Chondrocyte (in vitro differentiated cells): Measurements from ENCODE around the gene HADH. TPM values are rescaled to one million over a fixed set of nuclear protein-coding genes. Genes with fewer than 3 reads are reported as not detected.

Source experiments
- DNase-seq: peaks from one replicate; pipeline ENCODE4 v3.0.0; 2021; ENCODE audit warnings: mixed read lengths, low spot score
- H3K27ac Mint-ChIP-seq: one replicate; pipeline ENCODE4 v1.8.0; 2021; ENCODE audit warnings: mild to moderate bottlenecking, moderate library complexity, mixed read lengths; ENCODE audit not compliant: unreplicated experiment
- H3K27me3 Mint-ChIP-seq: 2 replicates; pipeline ENCODE4 v1.8.0; 2021; ENCODE audit warnings: low read depth, mixed read lengths
- H3K36me3 Mint-ChIP-seq: 2 replicates; pipeline ENCODE4 v1.8.0; 2021; ENCODE audit warnings: low read depth, mixed read lengths
- H3K4me1 Mint-ChIP-seq: 2 replicates; pipeline ENCODE4 v1.8.0; 2021; ENCODE audit warnings: low read depth, mild to moderate bottlenecking, mixed read lengths
- H3K4me3 Mint-ChIP-seq: one replicate; pipeline ENCODE4 v1.8.0; 2021; ENCODE audit warnings: mild to moderate bottlenecking, moderate library complexity, mixed read lengths; ENCODE audit not compliant: unreplicated experiment
- H3K9me3 Mint-ChIP-seq: 2 replicates; pipeline ENCODE4 v1.8.0; 2021; ENCODE audit warnings: low read depth, mixed read lengths
- total RNA-seq: library from RNA; stranded (reverse); gene quantifications from 3 replicates; pipeline ENCODE4 v1.2.1, GENCODE V29; 2021
- TF ChIP-seq, protein P1 (sequence below): fragments of 200-600 bp; sonication (generic); IDR thresholded peaks from 2 replicates; pipeline ENCODE4 v1.5.0; 2021; ENCODE audit warnings: antibody characterized with exemption, mild to moderate bottlenecking, moderate library complexity

Gene HADH
- total RNA-seq, 1 donor from 2014 or later, result 21.6 TPM

DNA sequence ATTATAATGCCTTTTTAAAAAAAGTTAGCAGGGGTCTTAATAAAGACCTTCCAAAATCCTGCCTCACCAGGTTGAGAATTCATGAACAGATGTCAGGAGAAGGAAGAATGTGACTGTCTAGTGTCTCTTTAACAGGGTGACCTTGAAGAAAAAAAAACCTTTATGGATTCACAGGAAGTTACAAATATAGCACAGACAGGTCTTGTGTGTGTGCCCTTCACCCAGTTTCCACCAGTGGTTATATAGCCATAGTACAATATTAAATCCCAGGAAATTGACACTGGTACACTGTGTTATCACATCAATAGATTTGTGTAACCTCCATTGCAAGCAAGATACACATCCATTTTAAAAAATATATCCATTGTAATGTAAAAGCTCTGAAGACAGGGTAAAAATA, 43.7 kb downstream of the HADH start:
- TF ChIP-seq, protein P1, sequence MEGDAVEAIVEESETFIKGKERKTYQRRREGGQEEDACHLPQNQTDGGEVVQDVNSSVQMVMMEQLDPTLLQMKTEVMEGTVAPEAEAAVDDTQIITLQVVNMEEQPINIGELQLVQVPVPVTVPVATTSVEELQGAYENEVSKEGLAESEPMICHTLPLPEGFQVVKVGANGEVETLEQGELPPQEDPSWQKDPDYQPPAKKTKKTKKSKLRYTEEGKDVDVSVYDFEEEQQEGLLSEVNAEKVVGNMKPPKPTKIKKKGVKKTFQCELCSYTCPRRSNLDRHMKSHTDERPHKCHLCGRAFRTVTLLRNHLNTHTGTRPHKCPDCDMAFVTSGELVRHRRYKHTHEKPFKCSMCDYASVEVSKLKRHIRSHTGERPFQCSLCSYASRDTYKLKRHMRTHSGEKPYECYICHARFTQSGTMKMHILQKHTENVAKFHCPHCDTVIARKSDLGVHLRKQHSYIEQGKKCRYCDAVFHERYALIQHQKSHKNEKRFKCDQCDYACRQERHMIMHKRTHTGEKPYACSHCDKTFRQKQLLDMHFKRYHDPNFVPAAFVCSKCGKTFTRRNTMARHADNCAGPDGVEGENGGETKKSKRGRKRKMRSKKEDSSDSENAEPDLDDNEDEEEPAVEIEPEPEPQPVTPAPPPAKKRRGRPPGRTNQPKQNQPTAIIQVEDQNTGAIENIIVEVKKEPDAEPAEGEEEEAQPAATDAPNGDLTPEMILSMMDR, result no peak
- DNase-seq, result no peak
- peaks cover 19% of the 10 kb centered on the region for H3K36me3 Mint-ChIP-seq
- no peaks in the 10 kb centered on the region for H3K27me3 Mint-ChIP-seq
- no peaks in the 10 kb centered on the region for H3K9me3 Mint-ChIP-seq
- no peak overlapping the region for H3K4me3 Mint-ChIP-seq
- H3K4me1 Mint-ChIP-seq, result no peaks in the 10 kb centered on the region
- no peak overlapping the region for H3K27ac Mint-ChIP-seq

DNA sequence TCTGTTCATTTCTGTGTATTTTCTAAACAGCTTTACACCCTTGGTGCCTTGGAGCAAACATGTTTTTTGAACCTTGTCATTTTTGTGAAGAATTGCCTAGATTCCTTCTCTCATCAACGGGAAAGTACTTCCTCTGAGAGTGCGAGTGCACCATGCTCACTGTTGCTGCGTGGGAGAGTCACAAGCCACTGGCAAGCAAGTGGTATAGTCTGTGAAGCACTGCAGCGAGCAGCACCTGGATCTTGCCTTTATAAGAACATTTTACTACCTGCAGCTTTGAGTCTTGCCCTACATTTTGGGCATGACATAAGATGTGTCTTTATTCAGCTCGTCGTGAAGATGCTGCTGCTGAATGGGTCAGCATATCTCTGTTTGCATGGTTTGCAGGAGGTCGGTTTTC, 44.9 kb downstream of the HADH start:
- Mint-ChIP-seq H3K4me3 (no peak overlapping the region), H3K27me3 (no peaks in the 10 kb centered on the region), H3K9me3 (no peaks in the 10 kb centered on the region), H3K36me3 (peaks cover 12% of the 10 kb centered on the region), H3K27ac (no peak overlapping the region), H3K4me1 (no peaks in the 10 kb centered on the region)
- TF ChIP-seq, protein P1, result no peak
- DNase-seq, result no peak

DNA sequence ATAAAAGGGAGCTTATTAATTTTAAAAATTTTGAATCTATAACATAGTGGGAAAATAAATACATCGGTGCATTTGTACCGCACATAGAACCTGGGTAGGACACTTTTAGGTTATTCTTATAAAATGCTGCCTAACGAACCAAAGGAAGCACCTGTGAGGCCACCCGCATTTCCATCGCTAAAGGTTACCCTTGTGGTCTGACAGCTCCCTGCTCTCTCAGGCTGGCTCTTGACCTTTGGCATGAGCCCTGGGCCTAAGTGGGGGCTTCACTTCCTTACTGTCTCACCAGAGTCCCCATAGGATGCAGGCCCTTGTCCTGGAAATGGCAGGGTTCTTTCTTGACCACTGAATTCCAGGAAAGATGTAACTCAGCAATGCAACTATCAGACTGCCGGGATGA, 46.0 kb downstream of the HADH start:
- Mint-ChIP-seq H3K4me3 (no peak overlapping the region), H3K4me1 (no peaks in the 10 kb centered on the region), H3K27me3 (no peaks in the 10 kb centered on the region), H3K9me3 (peaks cover 3% of the 10 kb centered on the region), H3K27ac (no peak overlapping the region), H3K36me3 (peaks cover 8% of the 10 kb centered on the region)
- no peak for DNase-seq
- TF ChIP-seq, protein P1, result no peak

DNA sequence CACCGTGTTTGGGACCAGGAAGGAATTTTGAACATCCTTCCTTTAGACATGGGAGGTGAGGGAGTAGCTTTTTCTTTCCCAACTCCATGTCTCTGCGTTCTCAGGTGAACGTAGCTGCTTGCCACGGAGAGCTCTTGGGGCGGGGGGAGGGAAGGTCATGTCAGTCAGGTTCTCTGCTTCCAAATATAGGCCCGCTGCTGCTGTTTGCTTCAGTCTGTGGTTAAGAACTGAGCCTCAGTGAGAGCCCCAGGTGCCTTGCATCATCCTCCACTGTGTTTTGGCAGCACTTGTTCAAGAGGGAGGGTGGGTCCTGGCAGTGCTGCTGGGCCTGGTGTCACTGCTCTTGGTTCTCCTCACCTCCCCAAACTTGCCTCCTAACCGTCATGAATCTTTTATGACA, 46.5 kb downstream of the HADH start:
- no peak overlapping the region for H3K4me3 Mint-ChIP-seq
- no peaks in the 10 kb centered on the region for H3K27me3 Mint-ChIP-seq
- TF ChIP-seq, protein P1, result no peak
- no peaks in the 10 kb centered on the region for H3K4me1 Mint-ChIP-seq
- no peak for DNase-seq
- H3K27ac Mint-ChIP-seq, result no peak overlapping the region
- peaks cover 3% of the 10 kb centered on the region for H3K9me3 Mint-ChIP-seq
- H3K36me3 Mint-ChIP-seq, result peaks cover 8% of the 10 kb centered on the region

DNA sequence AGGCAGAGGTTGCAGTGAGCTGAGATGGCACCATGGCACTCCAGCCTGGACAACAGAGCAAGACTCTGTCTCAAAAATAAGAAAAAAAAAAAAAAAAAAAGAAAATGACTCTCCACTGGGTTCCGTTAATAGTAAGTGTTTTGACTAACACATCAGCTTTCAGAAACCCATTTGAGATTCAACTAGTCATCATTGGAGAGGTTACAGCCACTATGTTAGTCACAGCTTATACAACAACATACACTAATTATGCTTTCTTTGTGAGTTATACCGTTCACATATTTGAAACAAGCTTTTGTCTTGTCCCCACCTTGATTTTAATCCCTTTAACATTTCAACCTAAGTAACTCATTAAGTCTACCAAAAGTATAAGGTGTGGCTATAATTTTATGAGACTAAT, 48.2 kb downstream of the HADH start:
- no peaks in the 10 kb centered on the region for H3K27me3 Mint-ChIP-seq
- peaks cover 5% of the 10 kb centered on the region for H3K9me3 Mint-ChIP-seq
- no peaks in the 10 kb centered on the region for H3K4me1 Mint-ChIP-seq
- TF ChIP-seq, protein P1, result no peak
- no peak overlapping the region for H3K4me3 Mint-ChIP-seq
- no peak for DNase-seq
- H3K36me3 Mint-ChIP-seq, result peaks cover 5% of the 10 kb centered on the region
- no peak overlapping the region for H3K27ac Mint-ChIP-seq
